Gastroesophageal sphincter (tissue), 4 donors: ENCODE measurements around the gene SPATC1L. TPM values are rescaled to one million over a fixed set of nuclear protein-coding genes. Genes with fewer than 3 reads are reported as not detected.
A peak's percentile ranks its signal among the peaks of the same experiment; 100 is the strongest.

Experiments used
- ATAC-seq: fragments of 150-250 bp; one replicate; pipeline ENCODE4 v1.9.1; 2016; ENCODE audit warnings: mild to moderate bottlenecking, moderate library complexity
- H3K27ac ChIP-seq, 4 donors: fragments of 200-600 bp; sonication (generic) in 3 of 4; 1 replicate in 3 of 4; 2 replicates in 1 of 4; pipeline ENCODE4 v1.5.1; 2016 to 2019
- H3K27me3 ChIP-seq: fragments of 200-600 bp; sonication (generic); one replicate; pipeline ENCODE4 v1.5.1; 2019
- H3K36me3 ChIP-seq, 2 donors: fragments of 200-600 bp; sonication (generic); one replicate each; pipeline ENCODE4 v1.5.1; 2019; ENCODE audit warnings: control low read depth in 1 of 2
- H3K4me1 ChIP-seq, 3 donors: fragments of 200-600 bp; sonication (generic); 1 replicate in 2 of 3; 2 replicates in 1 of 3; pipeline ENCODE4 v1.5.1; 2016 to 2019; ENCODE audit warnings: control low read depth in 2 of 3
- H3K4me3 ChIP-seq, 2 donors: fragments of 200-600 bp; sonication (generic); one replicate each; pipeline ENCODE4 v1.5.1; 2019; ENCODE audit warnings: mild to moderate bottlenecking in 1 of 2, moderate library complexity in 1 of 2
- H3K9me3 ChIP-seq, 3 donors: fragments of 200-600 bp; sonication (generic); one replicate each; pipeline ENCODE4 v1.5.1; 2017 to 2019; ENCODE audit warnings: control low read depth in 2 of 3
- EP300 ChIP-seq: sonication (generic); formaldehyde crosslinking; IDR thresholded peaks from one replicate; pipeline ENCODE4 v1.6.1; 2017; ENCODE audit warnings: antibody characterized with exemption, mild to moderate bottlenecking
- POLR2A ChIP-seq, 2 donors: fragments of 450-650 bp; IDR thresholded peaks; one replicate each; pipeline ENCODE4 v1.6.1; 2017; ENCODE audit warnings: antibody characterized with exemption in 2 of 2, mild to moderate bottlenecking in 2 of 2, moderate library complexity in 1 of 2
- POLR2AphosphoS5 ChIP-seq: sonication (generic); formaldehyde crosslinking; IDR thresholded peaks from one replicate; pipeline ENCODE4 v1.6.1; 2017; ENCODE audit warnings: antibody characterized with exemption
- WGBS, 2 donors: methylation state at CpG; one replicate each; pipeline ENCODE4 v1.1.5; 2018; ENCODE audit warnings: low coverage in 1 of 2; 5-methylcytosine and 5-hydroxymethylcytosine counted together
- total RNA-seq, 4 donors: library from RNA; depleted of rRNA; stranded (reverse); fragments of >200 nt; gene quantifications; one replicate each; pipeline ENCODE4 v1.1.0, GENCODE V29; 2016
- TF ChIP-seq, protein P1 (sequence below), 4 experiments: fragments of 200-600 bp in 2 of 4; fragments of 450-650 bp in 2 of 4; sonication (generic) in 1 of 4; IDR thresholded peaks; one replicate each; pipeline ENCODE4 v1.5.1; 2017 to 2019; ENCODE audit warnings: antibody characterized with exemption in 4 of 4, mild to moderate bottlenecking in 2 of 4, moderate library complexity in 2 of 4

SPATC1L gene
- total RNA-seq, 4 donors from 2014 or later, result 0.54 to 20.4 (median 7.9) TPM

DNA sequence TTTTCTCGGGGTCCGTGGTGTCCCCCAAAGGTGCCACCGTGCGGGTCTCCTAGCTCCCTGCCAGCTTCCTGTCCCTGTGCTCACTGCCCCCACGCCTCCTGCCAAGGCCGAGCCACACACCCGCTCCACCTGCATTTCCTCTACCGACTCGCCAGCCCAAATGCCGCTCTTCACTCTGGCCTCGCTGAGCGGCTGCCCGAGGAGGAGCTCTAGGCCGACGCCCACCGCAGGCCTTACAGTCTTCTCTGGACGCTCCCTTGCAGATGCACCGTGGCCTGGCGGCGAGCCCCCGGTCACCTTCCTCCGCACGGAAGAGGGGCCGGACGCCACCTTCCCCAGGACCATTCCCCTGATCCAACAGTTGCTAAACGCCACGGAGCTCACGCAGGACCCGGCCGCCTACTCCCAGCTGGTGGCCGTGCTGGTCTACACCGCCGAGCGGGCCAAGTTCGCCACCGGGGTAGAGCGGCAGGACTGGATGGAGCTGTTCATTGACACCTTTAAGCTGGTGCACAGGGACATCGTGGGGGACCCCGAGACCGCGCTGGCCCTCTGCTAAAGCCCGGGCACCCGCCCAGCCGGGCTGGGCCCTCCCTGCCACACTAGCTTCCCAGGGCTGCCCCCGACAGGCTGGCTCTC is 55.2 kb downstream of the SPATC1L start:
- TF ChIP-seq EP300 (no peak), POLR2AphosphoS5 (no peak), POLR2A (IDR thresholded peaks at IDR 0.05) (no peak)
- TF ChIP-seq, protein P1, sequence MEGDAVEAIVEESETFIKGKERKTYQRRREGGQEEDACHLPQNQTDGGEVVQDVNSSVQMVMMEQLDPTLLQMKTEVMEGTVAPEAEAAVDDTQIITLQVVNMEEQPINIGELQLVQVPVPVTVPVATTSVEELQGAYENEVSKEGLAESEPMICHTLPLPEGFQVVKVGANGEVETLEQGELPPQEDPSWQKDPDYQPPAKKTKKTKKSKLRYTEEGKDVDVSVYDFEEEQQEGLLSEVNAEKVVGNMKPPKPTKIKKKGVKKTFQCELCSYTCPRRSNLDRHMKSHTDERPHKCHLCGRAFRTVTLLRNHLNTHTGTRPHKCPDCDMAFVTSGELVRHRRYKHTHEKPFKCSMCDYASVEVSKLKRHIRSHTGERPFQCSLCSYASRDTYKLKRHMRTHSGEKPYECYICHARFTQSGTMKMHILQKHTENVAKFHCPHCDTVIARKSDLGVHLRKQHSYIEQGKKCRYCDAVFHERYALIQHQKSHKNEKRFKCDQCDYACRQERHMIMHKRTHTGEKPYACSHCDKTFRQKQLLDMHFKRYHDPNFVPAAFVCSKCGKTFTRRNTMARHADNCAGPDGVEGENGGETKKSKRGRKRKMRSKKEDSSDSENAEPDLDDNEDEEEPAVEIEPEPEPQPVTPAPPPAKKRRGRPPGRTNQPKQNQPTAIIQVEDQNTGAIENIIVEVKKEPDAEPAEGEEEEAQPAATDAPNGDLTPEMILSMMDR (IDR thresholded peaks at IDR 0.05), result no peak
- ATAC-seq, result no peak
- H3K4me3 ChIP-seq, result no peak overlapping the region
- peak overlapping the region in 3 of 4 donors; percentile 48 to 69 (median 61) for H3K27ac ChIP-seq
- H3K36me3 ChIP-seq, result peaks cover 0 to 68% of the 10 kb centered on the region in 2 donors
- no peaks in the 10 kb centered on the region for H3K27me3 ChIP-seq
- peaks cover 0 to 21% (median 0%) of the 10 kb centered on the region in 3 donors for H3K4me1 ChIP-seq
- WGBS, 2 donors, result 40 to 86% methylated on average over 1 to 15 of the region's 45 CpGs
- H3K9me3 ChIP-seq, result no peaks in the 10 kb centered on the region

DNA sequence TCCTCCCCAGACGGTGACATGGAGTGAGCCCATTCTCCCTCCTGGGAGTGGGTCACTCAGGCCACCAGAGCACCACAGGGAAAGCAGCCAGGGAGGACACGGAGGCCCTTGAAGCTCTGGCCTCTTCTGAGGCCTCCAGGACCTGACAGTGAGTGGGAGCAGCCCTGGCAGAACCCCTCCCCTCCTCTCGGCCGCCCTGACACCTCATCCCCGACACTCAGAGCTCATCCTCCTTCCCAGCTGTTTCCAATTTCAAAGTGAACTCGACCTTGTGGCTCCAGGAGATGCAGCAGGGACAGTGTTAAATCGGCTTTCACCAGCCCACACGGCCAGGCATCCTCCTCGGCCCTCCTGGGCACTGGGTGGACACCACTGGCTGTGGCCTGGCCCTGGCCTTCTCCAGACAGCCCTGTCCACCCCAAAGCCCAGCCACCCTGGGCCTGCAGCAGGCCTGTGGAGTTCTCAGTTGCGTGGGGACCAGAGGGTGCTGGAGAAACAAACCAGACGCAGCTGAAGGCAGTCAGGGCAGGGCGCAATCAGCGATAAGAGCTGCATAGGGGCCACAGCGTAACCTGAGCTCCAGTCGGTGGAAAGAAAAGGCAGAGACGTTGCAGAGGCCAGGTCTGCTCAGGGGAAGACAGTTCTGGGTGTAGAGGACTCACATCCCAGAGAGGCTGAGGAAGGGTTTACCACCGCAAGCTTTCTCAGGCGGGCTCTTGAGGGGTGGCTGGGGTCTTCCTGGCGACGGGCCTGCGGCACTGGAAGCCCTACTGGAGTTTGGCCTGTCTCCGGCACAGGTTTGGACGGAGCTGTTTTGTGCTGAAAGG is 55.9 kb downstream of the SPATC1L start:
- Histone ChIP-seq H3K9me3 (no peaks in the 10 kb centered on the region), H3K27ac (peak overlapping the region in 3 of 4 donors; percentile 48 to 69 (median 51)), H3K4me3 (no peak overlapping the region), H3K4me1 (peaks cover 0 to 21% (median 0%) of the 10 kb centered on the region in 3 donors), H3K36me3 (peaks cover 0 to 75% of the 10 kb centered on the region in 2 donors), H3K27me3 (no peaks in the 10 kb centered on the region)
- ATAC-seq, result no peak
- TF ChIP-seq POLR2AphosphoS5, result no peak
- TF ChIP-seq POLR2A (IDR thresholded peaks at IDR 0.05), result no peak
- TF ChIP-seq, protein P1 (IDR thresholded peaks at IDR 0.05), result no peak
- no peak for TF ChIP-seq EP300
- WGBS, 2 donors, result 44 to 90% methylated on average over 3 to 7 of the region's 23 CpGs

DNA sequence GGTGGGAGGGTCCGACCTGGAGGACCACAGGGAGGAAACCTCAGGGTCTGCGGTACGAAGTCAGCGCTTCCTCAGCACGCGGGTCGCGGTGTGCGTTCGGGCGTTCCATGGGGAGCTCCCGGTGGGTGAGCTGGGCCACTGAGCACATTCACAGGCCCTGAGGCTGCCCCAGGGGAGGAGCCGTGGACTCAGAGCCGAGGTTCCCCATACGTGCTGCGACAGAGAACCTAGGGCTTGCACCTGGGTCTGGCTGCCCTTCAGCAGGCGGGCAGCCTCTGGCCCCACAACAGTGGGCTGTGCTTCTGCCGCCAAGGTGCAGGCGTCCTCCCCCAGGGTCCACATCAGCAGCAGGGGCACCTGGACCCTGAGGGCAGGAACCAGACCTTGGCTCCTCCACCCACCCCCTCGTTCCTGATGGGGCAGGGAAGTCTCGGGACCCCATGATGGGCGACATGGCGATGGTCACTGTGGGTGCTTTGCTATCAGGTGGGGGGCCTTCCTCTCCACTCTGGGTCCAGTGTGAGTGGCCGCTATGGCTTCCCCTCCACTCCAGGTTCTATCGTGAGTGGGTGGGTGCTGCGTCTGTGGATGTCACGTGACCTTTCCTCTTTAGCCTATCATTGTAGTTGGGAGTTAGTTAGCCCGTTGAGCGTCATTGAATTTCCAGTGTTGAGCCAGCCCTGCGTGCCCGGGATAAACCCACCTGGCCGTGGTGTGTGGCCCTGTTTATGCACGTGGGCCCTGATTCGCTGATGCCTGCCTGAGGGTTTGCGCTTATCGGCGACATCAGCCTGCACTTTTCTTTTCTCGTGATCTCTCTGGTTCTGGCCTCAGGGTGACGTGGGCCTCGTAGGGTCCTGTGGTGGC is 56.8 kb downstream of the SPATC1L start:
- TF ChIP-seq EP300 (no peak), POLR2A (IDR thresholded peaks at IDR 0.05) (no peak), POLR2AphosphoS5 (no peak)
- TF ChIP-seq, protein P1 (IDR thresholded peaks at IDR 0.05), result no peak
- Histone ChIP-seq H3K4me1 (peaks cover 0 to 21% (median 0%) of the 10 kb centered on the region in 3 donors), H3K9me3 (no peaks in the 10 kb centered on the region), H3K36me3 (peaks cover 0 to 79% of the 10 kb centered on the region in 2 donors), H3K27me3 (no peaks in the 10 kb centered on the region), H3K4me3 (no peak overlapping the region), H3K27ac (peak overlapping the region in 3 of 4 donors; percentile 48 to 69 (median 51))
- no peak for ATAC-seq
- 70 to 77% methylated on average over 3 to 8 of the region's 40 CpGs for WGBS, 2 donors

DNA sequence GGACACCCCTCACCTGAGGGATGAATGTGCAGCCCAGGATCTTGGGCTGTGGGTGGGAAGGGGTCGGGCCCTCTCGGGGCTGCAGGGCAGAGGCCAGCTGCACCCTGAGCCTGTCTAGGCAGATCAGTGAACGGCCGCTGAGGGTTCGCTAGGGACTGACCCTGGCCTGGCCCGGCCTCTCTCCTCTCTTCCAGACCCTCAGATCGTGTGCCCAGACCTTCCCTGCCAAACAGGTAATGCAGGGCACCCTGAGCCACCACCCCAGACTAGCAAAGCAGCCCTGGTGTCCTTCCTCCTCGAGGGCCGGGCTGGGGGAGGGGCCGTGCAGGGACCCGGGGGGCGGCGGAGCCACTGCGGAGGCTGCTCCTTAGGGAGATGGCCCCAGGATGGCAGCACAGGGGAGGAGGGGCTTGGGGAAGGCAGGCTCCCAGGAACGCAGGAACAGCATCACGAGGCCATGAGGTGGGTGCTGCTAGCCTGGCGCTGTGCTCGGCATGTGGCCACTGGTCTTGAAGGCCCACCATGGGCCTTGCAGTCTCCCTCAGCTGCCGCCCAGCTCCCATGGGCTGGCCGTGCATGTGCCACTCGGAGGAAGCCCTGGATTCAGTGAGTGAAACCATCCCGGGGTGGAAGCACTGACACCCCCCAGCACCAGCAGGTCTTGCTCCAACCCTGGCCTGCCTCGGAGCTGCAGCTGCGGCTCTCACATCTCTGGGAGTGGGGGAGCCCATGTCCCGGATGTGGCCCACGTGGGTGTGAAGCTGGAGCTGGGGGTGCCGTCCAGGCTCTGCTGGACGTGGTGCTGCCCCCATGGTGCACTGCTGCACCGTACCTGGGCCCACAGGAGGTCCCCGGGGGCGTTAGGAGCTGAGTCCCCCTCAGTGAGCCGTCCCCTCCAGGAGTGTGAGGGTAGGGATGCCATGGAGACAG is 57.7 kb downstream of the SPATC1L start:
- Histone ChIP-seq H3K4me1 (peaks cover 0 to 21% (median 0%) of the 10 kb centered on the region in 3 donors), H3K36me3 (peaks cover 0 to 80% of the 10 kb centered on the region in 2 donors), H3K9me3 (no peaks in the 10 kb centered on the region), H3K4me3 (no peak overlapping the region), H3K27ac (peak overlapping the region in 3 of 4 donors; percentile 17 to 69 (median 43)), H3K27me3 (no peaks in the 10 kb centered on the region)
- ATAC-seq, result no peak
- WGBS, 2 donors, result 87% methylated on average over 3 of the region's 32 CpGs; no CpG with 5 or more reads in 1 of the 2 donors
- TF ChIP-seq POLR2AphosphoS5 (no peak), EP300 (no peak)
